T-cell (primary cell): Measurements from ENCODE around the gene LAT. TPM values are rescaled to one million over a fixed set of nuclear protein-coding genes. Genes with fewer than 3 reads are reported as not detected.

ENCODE experiments used
- ATAC-seq, 4 experiments: fragments of 200-7000 bp in 3 of 4; fragments of 150-1000 bp in 1 of 4; cut with Tn5 transposase; replicated peaks in 1 of 4; 1 replicate in 3 of 4; 2 replicates in 1 of 4; pipeline ENCODE4 v1.10.0; 2021; ENCODE audit warnings: moderate library complexity in 3 of 4, mild to moderate bottlenecking in 2 of 4, moderate number of reproducible peaks in 1 of 4
- CTCF ChIA-PET, 2 donors: fragments of 300-600 bp; sonication (Branson Sonifier 250); formaldehyde crosslinking; loops; one replicate each; lab custom pipeline; 2022; ENCODE audit warnings: antibody characterized with exemption in 2 of 2; lab: Charles Lee
- POLR2A ChIA-PET, 2 donors: fragments of 300-600 bp; sonication (Branson Sonifier 250); formaldehyde crosslinking; loops; one replicate each; lab custom pipeline; 2022; ENCODE audit warnings: antibody characterized with exemption in 2 of 2; lab: Charles Lee
- DNase-seq, 35 experiments: peaks; one replicate each; pipeline versions ENCODE4 v3.0.0 to v3.0.0-alpha.2; 2013 to 2023
- H3K27ac ChIP-seq: one replicate; pipeline ENCODE4 v1.5.1; 2013; ENCODE audit warnings: low read length
- H3K27me3 ChIP-seq, 2 experiments: replicated peaks in 1 of 2; 1 replicate in 1 of 2; 2 replicates in 1 of 2; pipeline versions ENCODE4 v1.6.1 to v1.7.0; 2013; ENCODE audit warnings: low read length in 1 of 2, mixed read lengths in 1 of 2; ENCODE audit not compliant: control insufficient read depth in 2 of 2, insufficient read depth in 2 of 2; ENCODE audit errors: extremely low read depth in 1 of 2
- H3K36me3 ChIP-seq, 2 donors: 1 replicate in 1 of 2; 2 replicates in 1 of 2; pipeline versions ENCODE4 v1.6.1 to v1.7.0; 2013; ENCODE audit warnings: low read length in 1 of 2; ENCODE audit not compliant: control insufficient read depth in 2 of 2, insufficient read depth in 1 of 2; ENCODE audit errors: extremely low read depth in 1 of 2
- H3K4me1 ChIP-seq, 2 experiments: 1 replicate in 1 of 2; 2 replicates in 1 of 2; pipeline versions ENCODE4 v1.6.1 to v1.7.0; 2013; ENCODE audit warnings: low read length in 2 of 2, mixed read lengths in 1 of 2; ENCODE audit not compliant: insufficient read depth in 2 of 2, control insufficient read depth in 1 of 2; ENCODE audit errors: extremely low read depth in 1 of 2
- H3K4me3 ChIP-seq, 2 donors: 1 replicate in 1 of 2; 2 replicates in 1 of 2; pipeline versions ENCODE4 v1.5.1 to v1.7.0; 2013; ENCODE audit warnings: mild to moderate bottlenecking in 2 of 2, low read length in 1 of 2, moderate library complexity in 1 of 2; ENCODE audit not compliant: control insufficient read depth in 1 of 2; ENCODE audit errors: extremely low read depth in 1 of 2
- H3K9me3 ChIP-seq: 2 replicates; pipeline ENCODE4 v1.7.0; 2013
- H3K27ac Mint-ChIP-seq, 2 donors: one replicate each; pipeline ENCODE4 v1.8.0; 2020 to 2021; ENCODE audit warnings: mild to moderate bottlenecking in 2 of 2, mixed read lengths in 2 of 2
- H3K27me3 Mint-ChIP-seq, 2 donors: one replicate each; pipeline ENCODE4 v1.8.0; 2021 to 2022; ENCODE audit warnings: mixed read lengths in 2 of 2
- H3K36me3 Mint-ChIP-seq: one replicate; pipeline ENCODE4 v1.8.0; 2021; ENCODE audit warnings: mixed read lengths
- H3K4me1 Mint-ChIP-seq, 3 donors: one replicate each; pipeline ENCODE4 v1.8.0; 2020 to 2022; ENCODE audit warnings: mixed read lengths in 3 of 3, mild to moderate bottlenecking in 1 of 3
- H3K4me3 Mint-ChIP-seq, 3 donors: one replicate each; pipeline ENCODE4 v1.8.0; 2020 to 2022; ENCODE audit warnings: mild to moderate bottlenecking in 3 of 3, mixed read lengths in 3 of 3, moderate library complexity in 3 of 3
- H3K9me3 Mint-ChIP-seq, 3 donors: one replicate each; pipeline ENCODE4 v1.8.0; 2020 to 2022; ENCODE audit warnings: mixed read lengths in 3 of 3
- WGBS: methylation state at CpG from one replicate; pipeline ENCODE4 v1.1.5; 2013; ENCODE audit warnings: missing lambda C conversion rate; ENCODE audit not compliant: insufficient coverage; 5-methylcytosine and 5-hydroxymethylcytosine counted together
- total RNA-seq, 35 experiments: library from RNA in 6 of 35; stranded (reverse) in 6 of 35; fragments of 120-200 nt in 1 of 35; gene quantifications; one replicate each; pipeline versions ENCODE4 v1.2.1 to v1.2.4 and lab custom pipeline; 2013 to 2026

The LAT gene
- total RNA-seq, 5 donors from 2014 or later (not counting 1 experiment from before 2014, with no cell fraction given), result 237 to 440 (median 378) TPM

DNA sequence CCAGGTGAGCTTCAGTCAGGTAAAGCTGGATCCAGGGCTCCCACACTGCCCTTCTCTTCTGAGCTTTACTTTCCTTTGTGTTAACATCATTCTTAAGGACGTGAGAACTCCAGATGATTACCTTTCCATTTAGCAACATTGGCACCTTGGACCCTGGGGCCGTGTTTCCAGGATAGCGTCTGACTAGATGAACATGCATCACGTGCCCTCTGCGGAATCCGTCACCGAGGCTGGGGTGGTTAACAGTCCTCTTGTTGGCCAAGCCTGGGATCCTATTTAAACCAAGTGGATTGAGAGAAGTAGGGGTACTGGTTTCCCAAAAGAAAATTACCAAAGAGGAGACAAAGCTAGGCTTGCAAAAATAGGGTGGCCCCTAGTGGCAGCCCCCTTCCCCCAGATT is 3.9 kb upstream of the LAT start:
- Histone ChIP-seq H3K27me3 (no peaks in the 10 kb centered on the region), H3K4me1 (peaks cover 11 to 47% of the 10 kb centered on the region in 2 experiments), H3K4me3 (no peak overlapping the region), H3K9me3 (no peaks in the 10 kb centered on the region), H3K36me3 (peaks cover 10 to 54% of the 10 kb centered on the region in 2 donors), H3K27ac (no peak overlapping the region)
- ATAC-seq (no peak), DNase-seq (no peak)
- ChIA-PET CTCF (interaction anchor here in 1 of 2 donors (0.7 kb wide), 1 partner anchor 14 kb away, joined by 3 read pairs; no protein-coding TSS in a partner anchor), POLR2A (interaction anchor here in 1 of 2 donors (0.5 kb wide), 1 partner anchor 430 kb away, joined by 3 read pairs; no protein-coding TSS in a partner anchor)
- 94% methylated on average over 6 of the region's 7 CpGs for whole genome bisulfite sequencing
- peak overlapping the region in 1 of 2 donors; percentile 48 for H3K27ac Mint-ChIP-seq
- no peaks in the 10 kb centered on the region for H3K27me3 Mint-ChIP-seq
- peaks cover 39% of the 10 kb centered on the region for H3K36me3 Mint-ChIP-seq
- no peaks in the 10 kb centered on the region for H3K9me3 Mint-ChIP-seq
- peaks cover 44 to 57% (median 50%) of the 10 kb centered on the region in 3 donors for H3K4me1 Mint-ChIP-seq
- no peak overlapping the region for H3K4me3 Mint-ChIP-seq

GRCh38 chr16:28981517-28981916 is 3.3 kb upstream of the LAT start:
- H3K27ac Mint-ChIP-seq, result peak overlapping the region in 1 of 2 donors; percentile 34
- Histone ChIP-seq H3K4me3 (no peak overlapping the region), H3K9me3 (no peaks in the 10 kb centered on the region), H3K27ac (no peak overlapping the region), H3K36me3 (peaks cover 10 to 55% of the 10 kb centered on the region in 2 donors), H3K4me1 (peaks cover 11 to 49% of the 10 kb centered on the region in 2 experiments), H3K27me3 (no peaks in the 10 kb centered on the region)
- peaks cover 38 to 53% (median 45%) of the 10 kb centered on the region in 3 donors for H3K4me1 Mint-ChIP-seq
- no peak for ATAC-seq
- H3K36me3 Mint-ChIP-seq, result peaks cover 42% of the 10 kb centered on the region
- no peak overlapping the region for H3K4me3 Mint-ChIP-seq
- DNase-seq, result peak in 4 of 35 experiments; percentile 20 to 45 (median 32)
- ChIA-PET CTCF (no interaction called here), POLR2A (no interaction called here)
- H3K27me3 Mint-ChIP-seq, result no peaks in the 10 kb centered on the region
- WGBS, result no CpG with 5 or more reads among the region's 12 CpGs
- no peaks in the 10 kb centered on the region for H3K9me3 Mint-ChIP-seq

DNA sequence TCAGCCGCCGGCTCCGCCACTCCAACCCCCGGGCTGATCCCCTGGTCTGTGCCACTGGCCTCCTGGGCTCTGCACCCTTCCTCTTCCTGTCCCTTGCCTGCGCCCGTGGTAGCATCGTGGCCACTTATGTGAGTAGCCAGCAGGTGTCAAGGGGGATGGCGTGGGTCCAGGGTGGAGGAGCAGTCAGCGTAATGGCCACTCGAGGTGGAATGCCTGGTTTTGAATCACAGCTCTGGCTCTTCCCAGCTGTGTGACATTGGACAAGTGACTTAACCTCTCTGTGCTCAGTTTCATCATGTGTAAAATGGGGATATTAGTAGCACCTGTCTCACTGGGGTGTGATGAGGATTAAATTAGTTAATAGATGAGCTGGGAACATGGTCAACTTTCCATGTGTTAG is 2.4 kb upstream of the LAT start:
- no peaks in the 10 kb centered on the region for H3K9me3 ChIP-seq
- Mint-ChIP-seq H3K27me3 (no peaks in the 10 kb centered on the region), H3K36me3 (peaks cover 45% of the 10 kb centered on the region), H3K27ac (peak overlapping the region; percentile 31 to 39), H3K4me3 (no peak overlapping the region), H3K9me3 (peaks cover 0 to 5% (median 4%) of the 10 kb centered on the region in 3 donors), H3K4me1 (peaks cover 38 to 53% (median 43%) of the 10 kb centered on the region in 3 donors)
- ATAC-seq (no peak), DNase-seq (no peak)
- CTCF ChIA-PET, result no interaction called here
- H3K27ac ChIP-seq, result no peak overlapping the region
- no peak overlapping the region for H3K4me3 ChIP-seq
- H3K4me1 ChIP-seq, result peaks cover 13 to 58% of the 10 kb centered on the region in 2 experiments
- no peaks in the 10 kb centered on the region for H3K27me3 ChIP-seq
- POLR2A ChIA-PET, result no interaction called here
- H3K36me3 ChIP-seq, result peaks cover 12 to 58% of the 10 kb centered on the region in 2 donors
- WGBS, result 97% methylated on average over 10 of the region's 10 CpGs

DNA sequence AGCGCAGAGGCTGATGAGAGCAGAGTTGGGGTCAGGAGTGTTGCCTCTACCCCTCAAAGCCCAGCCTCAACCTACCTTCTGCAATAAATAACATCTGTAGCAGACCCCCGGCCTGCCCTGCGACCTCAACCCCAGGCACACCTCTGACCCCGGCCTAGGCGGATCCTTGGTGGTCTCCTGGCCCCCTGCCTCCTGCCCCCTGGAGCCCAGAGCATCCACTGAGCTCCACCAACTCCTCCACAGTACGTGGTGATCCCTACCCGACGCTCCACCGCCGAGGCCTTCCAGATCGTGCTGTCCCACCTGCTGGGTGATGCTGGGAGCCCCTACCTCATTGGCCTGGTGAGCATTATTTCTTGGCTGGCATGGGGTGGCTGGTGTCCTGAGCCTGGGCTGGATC is 1.9 kb upstream of the LAT start:
- H3K4me1 Mint-ChIP-seq, result peaks cover 38 to 53% (median 43%) of the 10 kb centered on the region in 3 donors
- Histone ChIP-seq H3K27ac (no peak overlapping the region), H3K27me3 (no peaks in the 10 kb centered on the region), H3K9me3 (no peaks in the 10 kb centered on the region), H3K4me1 (peaks cover 14 to 58% of the 10 kb centered on the region in 2 experiments), H3K4me3 (no peak overlapping the region), H3K36me3 (peaks cover 12 to 59% of the 10 kb centered on the region in 2 donors)
- no peaks in the 10 kb centered on the region for H3K27me3 Mint-ChIP-seq
- H3K9me3 Mint-ChIP-seq, result peaks cover 0 to 6% (median 5%) of the 10 kb centered on the region in 3 donors
- no peak overlapping the region for H3K4me3 Mint-ChIP-seq
- POLR2A ChIA-PET, result no interaction called here
- no peak for DNase-seq
- H3K36me3 Mint-ChIP-seq, result peaks cover 45% of the 10 kb centered on the region
- CTCF ChIA-PET, result no interaction called here
- H3K27ac Mint-ChIP-seq, result peak overlapping the region; percentile 92 to 97
- WGBS, result 95% methylated on average over 3 of the region's 11 CpGs
- no peak for ATAC-seq

DNA sequence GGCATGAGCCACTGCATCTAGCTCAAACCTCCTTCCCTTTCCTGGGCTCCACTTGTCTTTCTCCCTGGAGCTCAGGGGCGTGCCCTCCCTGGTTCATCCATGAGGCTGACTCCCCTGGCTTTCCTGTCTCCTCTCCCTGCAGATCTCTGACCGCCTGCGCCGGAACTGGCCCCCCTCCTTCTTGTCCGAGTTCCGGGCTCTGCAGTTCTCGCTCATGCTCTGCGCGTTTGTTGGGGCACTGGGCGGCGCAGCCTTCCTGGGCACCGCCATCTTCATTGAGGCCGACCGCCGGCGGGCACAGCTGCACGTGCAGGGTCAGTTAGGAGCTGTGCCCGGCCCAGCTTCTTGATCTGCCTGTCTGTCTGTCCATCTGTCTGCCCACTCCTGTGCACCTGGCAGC is 1.2 kb upstream of the LAT start:
- H3K36me3 Mint-ChIP-seq, result peaks cover 41% of the 10 kb centered on the region
- H3K4me3 Mint-ChIP-seq, result peak overlapping the region; percentile 72 to 99 (median 99)
- peak overlapping the region; percentile 92 to 97 for H3K27ac Mint-ChIP-seq

GRCh38 chr16:28984091-28984490 is 761 bp upstream of the LAT start:
- ChIA-PET POLR2A (interaction anchor here in 1 of 2 donors (0.6 kb wide), 1 partner anchor 17 kb away, joined by 4 read pairs; no protein-coding TSS in a partner anchor), CTCF (interaction anchor here in 1 of 2 donors (0.5 to 1.2 kb wide), 2 partner anchors 18 to 34 kb away, joined by 3 read pairs; partner anchors contain the start of gene NFATC2IP)
- Mint-ChIP-seq H3K4me1 (peaks cover 40 to 56% (median 48%) of the 10 kb centered on the region in 3 donors), H3K36me3 (peaks cover 42% of the 10 kb centered on the region), H3K4me3 (peak overlapping the region; percentile 72 to 99 (median 99)), H3K27ac (peak overlapping the region; percentile 92 to 97), H3K27me3 (no peaks in the 10 kb centered on the region), H3K9me3 (peaks cover 0 to 6% (median 5%) of the 10 kb centered on the region in 3 donors)
- no peaks in the 10 kb centered on the region for H3K9me3 ChIP-seq
- peaks cover 21 to 64% of the 10 kb centered on the region in 2 experiments for H3K4me1 ChIP-seq
- H3K36me3 ChIP-seq, result peaks cover 18 to 59% of the 10 kb centered on the region in 2 donors
- H3K27me3 ChIP-seq, result no peaks in the 10 kb centered on the region
- no peak for ATAC-seq
- peak in 1 of 35 experiments; percentile 22 for DNase-seq
- H3K27ac ChIP-seq, result peak overlapping the region; percentile 90
- H3K4me3 ChIP-seq, result peak overlapping the region; percentile 74 to 99
- WGBS, result 47% methylated on average over 12 of the region's 12 CpGs

More for the DNA sequence above, 1.2 kb upstream of the LAT start:
- peaks cover 36 to 51% (median 43%) of the 10 kb centered on the region in 3 donors for H3K4me1 Mint-ChIP-seq
- Histone ChIP-seq H3K4me3 (peak overlapping the region in 1 of 2 donors; percentile 74), H3K9me3 (no peaks in the 10 kb centered on the region), H3K27me3 (no peaks in the 10 kb centered on the region), H3K27ac (peak overlapping the region; percentile 90), H3K36me3 (peaks cover 16 to 59% of the 10 kb centered on the region in 2 donors), H3K4me1 (peaks cover 18 to 60% of the 10 kb centered on the region in 2 experiments)
- H3K9me3 Mint-ChIP-seq, result peaks cover 0 to 6% (median 5%) of the 10 kb centered on the region in 3 donors
- DNase-seq (no peak), ATAC-seq (no peak)
- H3K27me3 Mint-ChIP-seq, result no peaks in the 10 kb centered on the region
- ChIA-PET CTCF (interaction anchor here in 1 of 2 donors (0.5 kb wide), 1 partner anchor 17 kb away, joined by 3 read pairs; no protein-coding TSS in a partner anchor), POLR2A (no interaction called here)
- 97% methylated on average over 18 of the region's 18 CpGs for WGBS
